NB4 (cell line): Measurements from ENCODE around the gene ARPC2.

Experiments
- DNase-seq: peaks from one replicate; pipeline ENCODE4 v3.0.0; 2010; ENCODE audit warnings: low read depth
- H3K4me3 ChIP-seq: one replicate; pipeline ENCODE4 v1.5.1; 2011; ENCODE audit warnings: mild to moderate bottlenecking, low read depth, low read length, moderate library complexity
- CTCF ChIP-seq: IDR thresholded peaks from one replicate; pipeline ENCODE4 v1.5.1; 2012; ENCODE audit warnings: low read depth, low read length
- MAX ChIP-seq: IDR thresholded peaks from 2 replicates; pipeline ENCODE4 v1.6.1; 2011; ENCODE audit warnings: low read depth, low read length
- MYC ChIP-seq: IDR thresholded peaks from 2 replicates; pipeline ENCODE4 v1.6.1; 2011; ENCODE audit warnings: low read depth, low read length
- POLR2A ChIP-seq: IDR thresholded peaks from 2 replicates; pipeline ENCODE4 v1.6.1; 2011; ENCODE audit warnings: mild to moderate bottlenecking; ENCODE audit not compliant: insufficient read length; ENCODE audit errors: extremely low read depth

The ARPC2 gene

GRCh38 chr2:218284106-218284811 is 67.3 kb downstream of the ARPC2 start:
- peak; percentile 26 for DNase-seq
- H3K4me3 ChIP-seq: no peak overlapping the region
- TF ChIP-seq CTCF (no peak), POLR2A (no peak), MYC (no peak), MAX (no peak)

- TF ChIP-seq MYC (no peak), MAX (no peak), POLR2A (no peak), CTCF (no peak)
- DNase-seq: no peak
- H3K4me3 ChIP-seq: no peak overlapping the region
These were observed 68.6 kb downstream of the ARPC2 start for GRCh38 chr2:218285604-218286003.

GRCh38 chr2:218286570-218287459 is 69.8 kb downstream of the ARPC2 start:
- TF ChIP-seq MAX (peak; percentile 28; the same call in 1 of the 2 replicates), CTCF (no peak), POLR2A (peak; percentile 19), MYC (peak; percentile 39; the same call in 1 of the 2 replicates)
- peak overlapping the region; percentile 45 for H3K4me3 ChIP-seq
- DNase-seq: peak; percentile 85

- no peak for DNase-seq
- TF ChIP-seq MAX (no peak), CTCF (no peak), MYC (no peak)
- H3K4me3 ChIP-seq: no peak overlapping the region
These were observed 72.8 kb downstream of the ARPC2 start for GRCh38 chr2:218289639-218290315.

GRCh38 chr2:218290316-218291261 is 73.6 kb downstream of the ARPC2 start:
- H3K4me3 ChIP-seq: peak overlapping the region; percentile 70
- peak; percentile 79 for DNase-seq
- TF ChIP-seq CTCF (no peak), MYC (no peak), POLR2A (no peak), MAX (no peak)
